C1 segment of cervical spinal cord (tissue), 14 donors: Measurements from ENCODE around the gene KISS1R.

Experiments
- DNase-seq, 14 donors: peaks; one replicate each; lab custom pipeline; 2025; lab: John Stamatoyannopoulos, UW

Gene KISS1R

DNA sequence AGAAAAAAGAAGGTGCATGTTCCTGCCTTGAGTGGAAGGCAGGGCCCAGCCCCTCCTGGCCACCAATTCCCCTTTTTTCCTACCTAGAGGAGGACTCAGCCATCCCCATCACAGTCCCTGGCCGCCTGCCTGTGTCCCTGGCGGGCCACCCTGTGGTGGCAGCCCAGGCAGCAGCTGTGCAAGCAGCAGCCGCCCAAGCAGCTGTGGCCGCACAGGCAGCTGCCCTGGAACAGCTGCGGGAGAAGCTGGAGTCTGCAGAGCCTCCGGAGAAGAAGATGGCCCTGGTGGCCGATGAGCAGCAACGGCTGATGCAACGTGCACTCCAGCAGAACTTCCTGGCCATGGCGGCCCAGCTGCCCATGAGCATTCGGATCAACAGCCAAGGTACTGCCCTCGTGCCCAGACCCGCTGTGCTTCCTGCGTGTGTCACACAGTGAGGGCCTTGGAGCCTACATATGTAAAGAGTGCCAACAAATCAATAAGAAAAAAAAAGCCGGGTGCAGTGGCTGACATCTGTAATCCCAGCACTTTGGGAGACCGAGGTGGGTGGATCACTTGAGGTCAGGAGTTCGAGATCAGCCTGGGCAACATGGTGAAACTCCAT is 49.5 kb downstream of the KISS1R start:
- DNase-seq: no peak
